HPDE6-E6E7 (cell line): ENCODE data around the gene TCEAL4.

Experiments used
- DNase-seq: peaks from one replicate; pipeline ENCODE4 v3.0.0; 2011; ENCODE audit warnings: missing footprints; ENCODE audit errors: extremely low spot score

TCEAL4 gene

GRCh38 chrX:103585411-103586313, at the start of gene TCEAL4:
Gene TCEAL4 (plus strand): TSS chrX:103585515. CDS start chrX:103586676, 1,161 bp downstream.
- DNase-seq: no peak

- no peak for DNase-seq
Measured at GRCh38 chrX:103536071-103536470, 49.2 kb upstream of the TCEAL4 start.

GRCh38 chrX:103536732-103537131, 48.6 kb upstream of the TCEAL4 start:
- no peak for DNase-seq

GRCh38 chrX:103537871-103538387, 47.4 kb upstream of the TCEAL4 start:
- DNase-seq: no peak

GRCh38 chrX:103538728-103539127, 46.6 kb upstream of the TCEAL4 start:
- no peak for DNase-seq

- DNase-seq: no peak
Measured at GRCh38 chrX:103539695-103540094, 45.6 kb upstream of the TCEAL4 start.

- no peak for DNase-seq
Measured at GRCh38 chrX:103540145-103540544, 45.2 kb upstream of the TCEAL4 start.

- no peak for DNase-seq
Measured at GRCh38 chrX:103549916-103550315, 35.4 kb upstream of the TCEAL4 start.

- DNase-seq: no peak
Measured at GRCh38 chrX:103550415-103551051, 34.8 kb upstream of the TCEAL4 start.

GRCh38 chrX:103552236-103552635, 33.1 kb upstream of the TCEAL4 start:
- DNase-seq: no peak

GRCh38 chrX:103554687-103555424, 30.5 kb upstream of the TCEAL4 start:
- DNase-seq: no peak

- DNase-seq: no peak
Measured at GRCh38 chrX:103556963-103557612, 28.2 kb upstream of the TCEAL4 start.

- no peak for DNase-seq
Measured at GRCh38 chrX:103560256-103560655, 25.1 kb upstream of the TCEAL4 start.

- DNase-seq: no peak
Measured at GRCh38 chrX:103562801-103563200, 22.5 kb upstream of the TCEAL4 start.

GRCh38 chrX:103565197-103565596, 20.1 kb upstream of the TCEAL4 start:
- no peak for DNase-seq

- DNase-seq: no peak
Measured at GRCh38 chrX:103565752-103566151, 19.6 kb upstream of the TCEAL4 start.

GRCh38 chrX:103571121-103571520, 14.2 kb upstream of the TCEAL4 start:
- no peak for DNase-seq

- no peak for DNase-seq
Measured at GRCh38 chrX:103571726-103572125, 13.6 kb upstream of the TCEAL4 start.

GRCh38 chrX:103573202-103573601, 12.1 kb upstream of the TCEAL4 start:
- no peak for DNase-seq

- no peak for DNase-seq
Measured at GRCh38 chrX:103584596-103584995, 719 bp upstream of the TCEAL4 start.

- no peak for DNase-seq
Measured at GRCh38 chrX:103586314-103586646, 965 bp downstream of the TCEAL4 start.

GRCh38 chrX:103586659-103587058, 1.3 kb downstream of the TCEAL4 start:
- DNase-seq: no peak
